Heart right ventricle (tissue), 16 donors: ENCODE data around the gene UBE2G1. TPM values are rescaled to one million over a fixed set of nuclear protein-coding genes. Genes with fewer than 3 reads are reported as not detected.

Source experiments
- ATAC-seq, 8 donors: fragments of 200-7000 bp; cut with Tn5 transposase; one replicate each; pipeline ENCODE4 v1.9.1; 2020; ENCODE audit warnings: mild to moderate bottlenecking in 8 of 8, moderate library complexity in 8 of 8, moderate number of reproducible peaks in 1 of 8
- DNase-seq, 2 donors: peaks; one replicate each; pipeline ENCODE4 v3.0.0-alpha.2; 2020
- H3K27ac ChIP-seq, 10 donors: fragments of 200-600 bp; sonication (generic) in 2 of 10; one replicate each; pipeline versions ENCODE4 v1.5.0 to v1.8.0; 2020 to 2022; ENCODE audit warnings: mild to moderate bottlenecking in 3 of 10
- H3K27me3 ChIP-seq, 7 donors: fragments of 200-600 bp; one replicate each; pipeline ENCODE4 v1.8.0; 2021 to 2022; ENCODE audit warnings: mild to moderate bottlenecking in 2 of 7
- H3K36me3 ChIP-seq, 9 donors: fragments of 200-600 bp; sonication (generic) in 1 of 9; one replicate each; pipeline versions ENCODE4 v1.5.0 to v1.8.0; 2020 to 2022; ENCODE audit warnings: mild to moderate bottlenecking in 2 of 9
- H3K4me1 ChIP-seq, 9 donors: fragments of 200-600 bp; sonication (generic) in 1 of 9; one replicate each; pipeline versions ENCODE4 v1.5.0 to v1.8.0; 2020 to 2022; ENCODE audit warnings: mild to moderate bottlenecking in 4 of 9
- H3K4me3 ChIP-seq, 10 donors: fragments of 200-600 bp; sonication (generic) in 2 of 10; one replicate each; pipeline versions ENCODE4 v1.5.0 to v1.8.0; 2020 to 2022; ENCODE audit warnings: mild to moderate bottlenecking in 7 of 10, moderate library complexity in 2 of 10
- H3K9me3 ChIP-seq, 11 donors: fragments of 200-600 bp in 10 of 11; sonication (generic) in 2 of 11; one replicate each; pipeline versions ENCODE4 v1.5.0 to v1.8.0; 2013 to 2022; ENCODE audit warnings: mild to moderate bottlenecking in 2 of 11, control low read depth in 1 of 11, moderate library complexity in 1 of 11
- WGBS, 2 donors: extraction: QIAGEN DNeasy Blood & Tissue Kit; methylation state at CpG; one replicate each; pipeline ENCODE4 v1.1.7; 2013; ENCODE audit warnings: inconsistent platforms in 1 of 2; 5-methylcytosine and 5-hydroxymethylcytosine counted together
- intact Hi-C, 10 donors: fragments of 100-400 bp; cut with DNase I; formaldehyde crosslinking; loops; one replicate each; pipeline versions ENCODE4 v1.11.1 to v1.14.2; 2022
- polyA plus RNA-seq, 2 donors: library from polyadenylated mRNA; stranded (reverse); fragments of 200-250 nt; gene quantifications; one replicate each; pipeline ENCODE4 v1.2.3, GENCODE V29; 2013
- total RNA-seq, 10 donors: library from RNA; stranded (reverse); fragmentation: NEBNext Ultra II Directional in 3 of 10; extraction: Animal tissue kit (Norgen Biotek cat#: 25700) in 3 of 10; gene quantifications; one replicate each; pipeline versions ENCODE4 v1.2.1 to v1.2.4, GENCODE V29; 2021 to 2023
- TF ChIP-seq, protein P1 (sequence below), 9 donors: fragments of 200-600 bp; sonication (generic) in 2 of 9; IDR thresholded peaks; one replicate each; pipeline versions ENCODE4 v1.5.0 to v1.8.0; 2021 to 2022; ENCODE audit warnings: antibody characterized with exemption in 9 of 9, mild to moderate bottlenecking in 5 of 9, moderate library complexity in 1 of 9
- donor health status: Arrhythmogenic right ventricular cardiomyopathy.
- donor health status: ischemic (EF 13 %, LVEDD 7.1; RV severe dilation, severe dysfunction).
- donor health status: healthy with polysubstance abuse.
- donor health status: DM: no; HTN: yes; CAD: no.
- donor health status: DM: no; HTN: no; CAD: no.
- donor health status: ischemic (EF 25% LVEDD 6.9; RV normal size, moderate dysfunction).
- donor health status: ischemic (EF 25% LVEDD 5.7; RV mildly dilated, moderate dysfunction).
- donor health status: healthy.
- donor health status: DM: yes; HTN: yes; CAD: no.
- donor health status: Ischemic cardiomyopathy.
- donor health status: ischemic (EF 35%, LVEDD 5.7; RV mildly dilated, moderate dysfunction).
- donor health status: nonischemic (EF 11% LVEDD 7.7; RV severe dilation, severe dysfunction).
- donor health status: DM: yes; HTN: yes; CAD: no.
- donor health status: PGD.
- donor health status: ischemic (EF 29% LVEDD 5.4; RV normal size, mild dysfunction).
- donor health status: nonischemic (EF 23%, LVEDD 6.1; RV moderate dilation, normal function).

Gene UBE2G1
- total and polyA plus RNA-seq, 12 donors = 14.9 to 119 (median 100) TPM

GRCh38 chr17:4307179-4307930 is 59.1 kb downstream of the UBE2G1 start:
- 83 to 89% methylated on average over 7 of the region's 7 CpGs for WGBS, 2 donors
- peaks cover 2 to 61% (median 35%) of the 10 kb centered on the region in 9 donors for H3K4me1 ChIP-seq
- no peak overlapping the region for H3K4me3 ChIP-seq
- no peak for DNase-seq
- H3K36me3 ChIP-seq = peaks cover 0 to 37% (median 6%) of the 10 kb centered on the region in 9 donors
- no peak overlapping the region for H3K27ac ChIP-seq
- no peak for ATAC-seq
- intact Hi-C loops = loop anchor here in 3 of 10 donors (5.0 to 10.0 kb wide), 4 partner anchors 50 to 93 kb away; partner anchors contain the start of gene UBE2G1 (in 2 of the 3)
- no peaks in the 10 kb centered on the region for H3K9me3 ChIP-seq
- H3K27me3 ChIP-seq = no peaks in the 10 kb centered on the region
- TF ChIP-seq, protein P1, sequence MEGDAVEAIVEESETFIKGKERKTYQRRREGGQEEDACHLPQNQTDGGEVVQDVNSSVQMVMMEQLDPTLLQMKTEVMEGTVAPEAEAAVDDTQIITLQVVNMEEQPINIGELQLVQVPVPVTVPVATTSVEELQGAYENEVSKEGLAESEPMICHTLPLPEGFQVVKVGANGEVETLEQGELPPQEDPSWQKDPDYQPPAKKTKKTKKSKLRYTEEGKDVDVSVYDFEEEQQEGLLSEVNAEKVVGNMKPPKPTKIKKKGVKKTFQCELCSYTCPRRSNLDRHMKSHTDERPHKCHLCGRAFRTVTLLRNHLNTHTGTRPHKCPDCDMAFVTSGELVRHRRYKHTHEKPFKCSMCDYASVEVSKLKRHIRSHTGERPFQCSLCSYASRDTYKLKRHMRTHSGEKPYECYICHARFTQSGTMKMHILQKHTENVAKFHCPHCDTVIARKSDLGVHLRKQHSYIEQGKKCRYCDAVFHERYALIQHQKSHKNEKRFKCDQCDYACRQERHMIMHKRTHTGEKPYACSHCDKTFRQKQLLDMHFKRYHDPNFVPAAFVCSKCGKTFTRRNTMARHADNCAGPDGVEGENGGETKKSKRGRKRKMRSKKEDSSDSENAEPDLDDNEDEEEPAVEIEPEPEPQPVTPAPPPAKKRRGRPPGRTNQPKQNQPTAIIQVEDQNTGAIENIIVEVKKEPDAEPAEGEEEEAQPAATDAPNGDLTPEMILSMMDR (IDR thresholded peaks at IDR 0.05) = no peak

GRCh38 chr17:4305224-4305623 is 61.3 kb downstream of the UBE2G1 start:
- H3K27ac ChIP-seq = peak overlapping the region in 1 of 10 donors; percentile 18

DNA sequence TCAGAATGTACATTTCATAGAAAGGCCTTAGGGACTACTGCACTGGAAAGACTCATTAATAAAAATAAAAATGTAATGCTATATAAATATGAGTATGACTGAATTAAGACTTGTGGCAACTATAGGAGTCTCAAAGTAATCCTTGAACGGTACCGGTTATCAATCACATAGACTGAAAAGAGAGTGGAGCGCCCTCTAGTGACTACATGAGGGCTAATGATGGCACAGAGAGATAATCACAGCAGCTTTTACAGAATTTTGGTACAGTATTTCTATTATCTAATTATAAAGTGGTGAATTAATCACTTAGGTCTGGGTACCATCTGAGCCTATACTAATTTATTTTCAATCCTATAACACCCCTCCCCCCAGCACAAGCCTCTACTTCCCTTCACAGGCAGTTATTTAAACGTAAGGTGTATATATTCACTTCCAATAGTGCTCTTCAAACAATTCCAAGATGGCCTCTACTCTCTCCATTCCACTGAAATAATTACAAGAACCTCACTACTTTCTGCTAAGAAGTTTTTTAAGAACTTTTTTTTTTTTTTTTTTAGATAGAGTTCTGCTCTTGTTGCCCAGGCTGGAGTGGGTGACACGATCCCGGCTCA is 62.0 kb downstream of the UBE2G1 start:
- DNase-seq (peak in 1 of 2 donors; percentile 58), ATAC-seq (peak in 6 of 8 donors; percentile 54 to 72 (median 65))
- Histone ChIP-seq H3K4me3 (no peak overlapping the region), H3K4me1 (peaks cover 0 to 52% (median 17%) of the 10 kb centered on the region in 9 donors), H3K27me3 (no peaks in the 10 kb centered on the region), H3K36me3 (peaks cover 0 to 55% (median 6%) of the 10 kb centered on the region in 9 donors), H3K9me3 (no peaks in the 10 kb centered on the region), H3K27ac (no peak overlapping the region)
- intact Hi-C loops = loop anchor here in 9 of 10 donors (2.0 to 10.0 kb wide), 7 partner anchors 37 to 90 kb away; partner anchors contain the start of gene UBE2G1 (in 2 of the 9)
- TF ChIP-seq, protein P1 (IDR thresholded peaks at IDR 0.05) = peak; percentile 37 to 85 (median 75)
- WGBS, 2 donors = 49 to 50% methylated on average over 6 of the region's 6 CpGs

More at GRCh38 chr17:4305224-4305623, 61.3 kb downstream of the UBE2G1 start:
- no peaks in the 10 kb centered on the region for H3K9me3 ChIP-seq
- intact Hi-C loops = loop anchor here in 5 of 10 donors (2.0 to 10.0 kb wide), 5 partner anchors 52 to 90 kb away; partner anchors contain the start of gene UBE2G1 (in 2 of the 5)
- no peak for DNase-seq
- H3K27me3 ChIP-seq = no peaks in the 10 kb centered on the region
- TF ChIP-seq, protein P1 (IDR thresholded peaks at IDR 0.05) = no peak
- no peak for ATAC-seq
- H3K4me1 ChIP-seq = peaks cover 0 to 59% (median 24%) of the 10 kb centered on the region in 9 donors
- WGBS, 2 donors = 89 to 91% methylated on average over 7 of the region's 7 CpGs
- H3K36me3 ChIP-seq = peaks cover 0 to 54% (median 6%) of the 10 kb centered on the region in 9 donors
- no peak overlapping the region for H3K4me3 ChIP-seq

- peaks cover 0 to 48% (median 19%) of the 10 kb centered on the region in 9 donors for H3K4me1 ChIP-seq
- H3K27ac ChIP-seq = no peak overlapping the region
- TF ChIP-seq, protein P1 (IDR thresholded peaks at IDR 0.05) = no peak
- no peaks in the 10 kb centered on the region for H3K27me3 ChIP-seq
- ATAC-seq = peak in 5 of 8 donors; percentile 49 to 70 (median 61)
- 61% methylated on average over 5 of the region's 5 CpGs for WGBS, 2 donors
- intact Hi-C loops = loop anchor here in 8 of 10 donors (5.0 to 10.0 kb wide), 5 partner anchors 34 to 86 kb away; partner anchors contain the start of gene UBE2G1 (in 2 of the 8)
- H3K36me3 ChIP-seq = peaks cover 0 to 43% (median 5%) of the 10 kb centered on the region in 9 donors
- no peaks in the 10 kb centered on the region for H3K9me3 ChIP-seq
- no peak overlapping the region for H3K4me3 ChIP-seq
- DNase-seq = peak in 1 of 2 donors; percentile 19
Measured at GRCh38 chr17:4301066-4301465, 65.4 kb downstream of the UBE2G1 start.
